Left lung (tissue), 10 donors: Measurements from ENCODE around the gene ACAP1. TPM values are rescaled to one million over a fixed set of nuclear protein-coding genes. Genes with fewer than 3 reads are reported as not detected.

Experiments
- ATAC-seq: fragments of 200-7000 bp; cut with Tn5 transposase; one replicate; pipeline ENCODE4 v1.9.1; 2020; ENCODE audit warnings: moderate library complexity
- DNase-seq, 4 donors: peaks; one replicate each; pipeline ENCODE4 v3.0.0-alpha.2; 2013 to 2020
- H3K27ac ChIP-seq, 2 donors: fragments of 200-600 bp; sonication (generic) in 1 of 2; one replicate each; pipeline versions ENCODE4 v1.5.0 to v1.8.0; 2020 to 2021
- H3K27me3 ChIP-seq, 2 donors: fragments of 200-600 bp; sonication (generic) in 1 of 2; one replicate each; pipeline versions ENCODE4 v1.5.0 to v1.8.0; 2020 to 2021
- H3K36me3 ChIP-seq, 2 donors: fragments of 200-600 bp; sonication (generic) in 1 of 2; one replicate each; pipeline versions ENCODE4 v1.5.0 to v1.8.0; 2020 to 2021
- H3K4me1 ChIP-seq, 2 donors: fragments of 200-600 bp; one replicate each; pipeline ENCODE4 v1.8.0; 2021
- H3K4me3 ChIP-seq, 2 donors: fragments of 200-600 bp; sonication (generic) in 1 of 2; one replicate each; pipeline versions ENCODE4 v1.5.0 to v1.8.0; 2020 to 2021; ENCODE audit warnings: mild to moderate bottlenecking in 1 of 2
- H3K9me3 ChIP-seq, 2 donors: fragments of 200-600 bp; sonication (generic) in 1 of 2; one replicate each; pipeline versions ENCODE4 v1.5.0 to v1.8.0; 2020 to 2021
- intact Hi-C, 2 donors: fragments of 100-400 bp; cut with DNase I; formaldehyde crosslinking; loops; one replicate each; pipeline versions ENCODE4 v1.11.2 to v1.14.2; 2022
- polyA plus RNA-seq, 6 donors: library from polyadenylated mRNA; unstranded; fragments of 120-200 nt; gene quantifications; one replicate each; pipeline ENCODE4 v1.2.1, GENCODE V29; 2013; ENCODE audit not compliant: insufficient read length in 6 of 6
- total RNA-seq, 2 donors: library from RNA; stranded (reverse); fragmentation: NEBNext Ultra II Directional; extraction: Animal tissue kit (Norgen Biotek cat#: 25700); gene quantifications; one replicate each; pipeline ENCODE4 v1.2.1, GENCODE V29; 2021
- TF ChIP-seq, protein P1 (sequence below), 2 donors: fragments of 200-600 bp; sonication (generic) in 1 of 2; IDR thresholded peaks; one replicate each; pipeline versions ENCODE4 v1.5.0 to v1.8.0; 2021; ENCODE audit warnings: antibody characterized with exemption in 2 of 2
- donor health status: DM: no; HTN: yes; CAD: no.
- donor health status: DM: no; HTN: no; CAD: no.

The ACAP1 gene
- total and polyA plus RNA-seq, 8 donors: 6.7 to 51.4 (median 9.2) TPM

DNA sequence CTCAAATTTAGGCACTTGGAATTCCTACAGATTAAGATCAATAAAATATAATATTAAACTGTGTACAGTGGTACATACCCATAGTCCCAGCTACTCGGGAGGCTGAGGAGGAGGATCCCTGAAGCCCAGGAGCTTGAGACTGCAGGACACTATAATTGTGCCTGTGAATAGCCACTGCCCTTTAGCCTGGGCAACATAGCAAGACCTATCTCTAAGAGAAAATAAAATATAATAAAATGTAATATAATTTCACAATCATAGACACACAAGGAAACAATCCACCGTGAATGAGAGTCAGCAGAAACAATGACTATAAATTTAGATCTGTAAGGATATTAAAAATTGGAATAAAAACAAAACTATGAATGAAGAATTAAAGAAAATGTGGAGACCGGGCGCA lies 34.5 kb downstream of the ACAP1 start:
- Histone ChIP-seq H3K27ac (no peak overlapping the region), H3K27me3 (no peaks in the 10 kb centered on the region), H3K9me3 (no peaks in the 10 kb centered on the region), H3K4me3 (no peak overlapping the region), H3K36me3 (no peaks in the 10 kb centered on the region), H3K4me1 (no peaks in the 10 kb centered on the region)
- DNase-seq (no peak), ATAC-seq (no peak)
- intact Hi-C loops: no loop called here
- TF ChIP-seq, protein P1, sequence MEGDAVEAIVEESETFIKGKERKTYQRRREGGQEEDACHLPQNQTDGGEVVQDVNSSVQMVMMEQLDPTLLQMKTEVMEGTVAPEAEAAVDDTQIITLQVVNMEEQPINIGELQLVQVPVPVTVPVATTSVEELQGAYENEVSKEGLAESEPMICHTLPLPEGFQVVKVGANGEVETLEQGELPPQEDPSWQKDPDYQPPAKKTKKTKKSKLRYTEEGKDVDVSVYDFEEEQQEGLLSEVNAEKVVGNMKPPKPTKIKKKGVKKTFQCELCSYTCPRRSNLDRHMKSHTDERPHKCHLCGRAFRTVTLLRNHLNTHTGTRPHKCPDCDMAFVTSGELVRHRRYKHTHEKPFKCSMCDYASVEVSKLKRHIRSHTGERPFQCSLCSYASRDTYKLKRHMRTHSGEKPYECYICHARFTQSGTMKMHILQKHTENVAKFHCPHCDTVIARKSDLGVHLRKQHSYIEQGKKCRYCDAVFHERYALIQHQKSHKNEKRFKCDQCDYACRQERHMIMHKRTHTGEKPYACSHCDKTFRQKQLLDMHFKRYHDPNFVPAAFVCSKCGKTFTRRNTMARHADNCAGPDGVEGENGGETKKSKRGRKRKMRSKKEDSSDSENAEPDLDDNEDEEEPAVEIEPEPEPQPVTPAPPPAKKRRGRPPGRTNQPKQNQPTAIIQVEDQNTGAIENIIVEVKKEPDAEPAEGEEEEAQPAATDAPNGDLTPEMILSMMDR (IDR thresholded peaks at IDR 0.05): no peak

GRCh38 chr17:7374353-7374752 lies 38.0 kb downstream of the ACAP1 start:
- intact Hi-C loops: no loop called here
- Histone ChIP-seq H3K4me3 (no peak overlapping the region), H3K27me3 (no peaks in the 10 kb centered on the region), H3K36me3 (no peaks in the 10 kb centered on the region), H3K4me1 (no peaks in the 10 kb centered on the region), H3K27ac (no peak overlapping the region), H3K9me3 (no peaks in the 10 kb centered on the region)
- no peak for DNase-seq
- no peak for ATAC-seq
- TF ChIP-seq, protein P1 (IDR thresholded peaks at IDR 0.05): no peak

GRCh38 chr17:7379134-7379533 lies 42.8 kb downstream of the ACAP1 start:
- Histone ChIP-seq H3K36me3 (no peaks in the 10 kb centered on the region), H3K4me1 (peaks cover 7 to 29% of the 10 kb centered on the region in 2 donors), H3K27me3 (peaks cover 3 to 47% of the 10 kb centered on the region in 2 donors), H3K27ac (no peak overlapping the region), H3K4me3 (no peak overlapping the region), H3K9me3 (no peaks in the 10 kb centered on the region)
- ATAC-seq (no peak), DNase-seq (no peak)
- intact Hi-C loops: no loop called here
- TF ChIP-seq, protein P1 (IDR thresholded peaks at IDR 0.05): no peak

DNA sequence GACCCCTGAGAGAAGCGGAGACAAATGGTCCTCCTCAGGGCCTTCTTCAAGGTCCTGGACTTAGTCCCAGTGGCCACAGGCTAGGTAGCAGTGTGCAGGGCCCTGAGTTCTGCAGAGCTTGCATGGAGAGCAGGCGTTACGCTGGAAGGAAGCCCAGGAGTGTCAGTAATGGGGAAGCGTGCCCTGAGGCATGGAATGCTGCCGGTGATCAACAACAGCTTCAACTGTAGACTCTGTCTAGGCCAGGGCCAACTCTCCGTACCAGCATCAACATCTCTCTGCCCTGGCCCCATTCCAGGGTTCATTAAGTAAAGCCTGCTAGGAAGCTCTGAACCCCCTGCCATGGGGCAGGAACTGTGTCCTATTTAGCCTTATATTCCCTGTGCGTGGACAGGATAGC lies 44.0 kb downstream of the ACAP1 start:
- DNase-seq (peak in 3 of 4 donors; percentile 51 to 77 (median 52)), ATAC-seq (peak; percentile 69)
- H3K4me3 ChIP-seq: peak overlapping the region in 1 of 2 donors; percentile 48
- H3K9me3 ChIP-seq: no peaks in the 10 kb centered on the region
- no peaks in the 10 kb centered on the region for H3K36me3 ChIP-seq
- intact Hi-C loops: no loop called here
- peaks cover 7 to 36% of the 10 kb centered on the region in 2 donors for H3K4me1 ChIP-seq
- peaks cover 3 to 55% of the 10 kb centered on the region in 2 donors for H3K27me3 ChIP-seq
- TF ChIP-seq, protein P1 (IDR thresholded peaks at IDR 0.05): no peak
- H3K27ac ChIP-seq: peak overlapping the region in 1 of 2 donors; percentile 66

GRCh38 chr17:7380855-7381683 lies 44.7 kb downstream of the ACAP1 start, which contains the start of gene TNK1:
Gene TNK1 (plus strand): TSS chr17:7381089. CDS start chr17:7382927, 1,838 bp downstream.
- H3K4me1 ChIP-seq: peaks cover 7 to 36% of the 10 kb centered on the region in 2 donors
- peak within 1 kb of the TSS; percentile 42 to 48 for H3K4me3 ChIP-seq
- ATAC-seq (peak; percentile 92), DNase-seq (peak in 2 of 4 donors; percentile 67 to 89)
- H3K27ac ChIP-seq: peak within 1 kb of the TSS in 1 of 2 donors; percentile 66
- no peaks in the 10 kb centered on the region for H3K36me3 ChIP-seq
- H3K9me3 ChIP-seq: no peaks in the 10 kb centered on the region
- H3K27me3 ChIP-seq: peaks cover 3 to 55% of the 10 kb centered on the region in 2 donors
- intact Hi-C loops: no loop called here
- TF ChIP-seq, protein P1 (IDR thresholded peaks at IDR 0.05): no peak
